GM12864 (cell line): ENCODE data around the gene PSMC1.
A peak's percentile ranks its signal among the peaks of the same experiment; 100 is the strongest.
"Not testable (repeated sequence)": the region's sequence is repeated elsewhere in the genome, so short reads cannot be mapped to it uniquely, and the experiment has no call there.

Experiments used
- DNase-seq: peaks from one replicate; pipeline ENCODE4 v3.0.0-alpha.2; 2011; ENCODE audit warnings: low read depth
- H3K4me3 ChIP-seq: 2 replicates; pipeline ENCODE4 v1.5.1; 2011; ENCODE audit warnings: mild to moderate bottlenecking, low read depth, low read length, control low read depth
- TF ChIP-seq, protein P1 (sequence below): IDR thresholded peaks from 2 replicates; pipeline ENCODE4 v1.5.1; 2011; ENCODE audit warnings: low read depth, mild to moderate bottlenecking, moderate library complexity, low read length, control low read depth, inconsistent platforms; ENCODE audit errors: missing control alignments

Gene PSMC1

DNA sequence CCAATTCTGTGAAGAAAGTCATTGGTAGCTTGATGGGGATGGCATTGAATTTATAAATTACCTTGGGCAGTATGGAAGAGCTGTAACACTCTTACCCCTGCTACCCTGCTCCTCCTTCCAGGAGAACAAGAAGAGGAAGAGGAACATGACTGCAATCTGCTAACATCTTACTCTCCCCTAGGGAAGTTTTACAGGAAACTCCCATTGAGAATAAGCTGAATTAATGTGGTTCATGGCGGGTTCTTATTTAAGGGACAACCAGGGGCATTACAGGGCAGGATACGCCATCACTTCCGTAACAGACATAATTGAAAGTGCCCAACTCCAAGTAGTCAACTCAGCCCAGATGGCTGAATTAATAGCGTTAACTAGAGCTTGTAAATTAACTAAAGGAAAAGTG lies 9.4 kb upstream of the PSMC1 start:
- no peak for DNase-seq
- H3K4me3 ChIP-seq = no peak overlapping the region
- TF ChIP-seq, protein P1, sequence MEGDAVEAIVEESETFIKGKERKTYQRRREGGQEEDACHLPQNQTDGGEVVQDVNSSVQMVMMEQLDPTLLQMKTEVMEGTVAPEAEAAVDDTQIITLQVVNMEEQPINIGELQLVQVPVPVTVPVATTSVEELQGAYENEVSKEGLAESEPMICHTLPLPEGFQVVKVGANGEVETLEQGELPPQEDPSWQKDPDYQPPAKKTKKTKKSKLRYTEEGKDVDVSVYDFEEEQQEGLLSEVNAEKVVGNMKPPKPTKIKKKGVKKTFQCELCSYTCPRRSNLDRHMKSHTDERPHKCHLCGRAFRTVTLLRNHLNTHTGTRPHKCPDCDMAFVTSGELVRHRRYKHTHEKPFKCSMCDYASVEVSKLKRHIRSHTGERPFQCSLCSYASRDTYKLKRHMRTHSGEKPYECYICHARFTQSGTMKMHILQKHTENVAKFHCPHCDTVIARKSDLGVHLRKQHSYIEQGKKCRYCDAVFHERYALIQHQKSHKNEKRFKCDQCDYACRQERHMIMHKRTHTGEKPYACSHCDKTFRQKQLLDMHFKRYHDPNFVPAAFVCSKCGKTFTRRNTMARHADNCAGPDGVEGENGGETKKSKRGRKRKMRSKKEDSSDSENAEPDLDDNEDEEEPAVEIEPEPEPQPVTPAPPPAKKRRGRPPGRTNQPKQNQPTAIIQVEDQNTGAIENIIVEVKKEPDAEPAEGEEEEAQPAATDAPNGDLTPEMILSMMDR = no peak

DNA sequence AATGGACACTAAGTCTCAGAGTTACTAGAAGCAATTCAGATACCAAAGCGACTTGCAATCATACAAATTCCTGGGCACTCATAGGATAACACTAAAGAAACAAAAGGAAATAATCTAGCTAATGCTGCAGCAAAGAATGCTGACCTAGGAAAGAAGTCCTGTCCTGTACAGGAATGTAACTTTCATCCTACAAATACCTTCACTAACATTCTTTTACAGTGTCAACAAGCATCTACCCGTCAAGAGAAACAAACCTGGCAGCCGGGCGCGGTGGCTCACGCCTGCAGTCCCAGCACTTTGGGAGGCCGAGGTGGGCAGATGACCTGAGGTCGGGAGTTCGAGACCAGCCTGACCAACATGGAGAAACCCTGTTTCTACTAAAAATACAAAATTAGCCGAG lies 8.9 kb upstream of the PSMC1 start:
- DNase-seq, H3K4me3 ChIP-seq: not testable (repeated sequence)

DNA sequence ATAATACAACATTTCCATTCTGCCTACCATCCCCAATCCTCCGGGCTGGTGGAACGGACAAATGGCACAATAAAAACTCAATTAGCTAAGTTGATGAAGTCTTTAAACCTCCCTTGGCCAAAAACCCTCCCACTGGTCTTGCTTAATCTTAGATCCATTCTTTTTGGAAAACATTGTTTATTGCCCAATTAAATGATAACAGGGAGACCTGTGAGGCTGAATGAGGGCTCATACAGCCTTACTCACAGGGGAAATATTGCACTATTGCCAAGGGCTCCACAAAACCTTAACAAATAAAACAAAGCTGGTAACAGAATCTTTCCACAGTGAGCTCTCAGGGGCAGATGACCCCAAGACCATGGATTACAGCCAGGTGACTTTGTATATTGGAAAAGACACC lies 7.8 kb upstream of the PSMC1 start:
- no peak for DNase-seq
- no peak overlapping the region for H3K4me3 ChIP-seq
- TF ChIP-seq, protein P1 = no peak

DNA sequence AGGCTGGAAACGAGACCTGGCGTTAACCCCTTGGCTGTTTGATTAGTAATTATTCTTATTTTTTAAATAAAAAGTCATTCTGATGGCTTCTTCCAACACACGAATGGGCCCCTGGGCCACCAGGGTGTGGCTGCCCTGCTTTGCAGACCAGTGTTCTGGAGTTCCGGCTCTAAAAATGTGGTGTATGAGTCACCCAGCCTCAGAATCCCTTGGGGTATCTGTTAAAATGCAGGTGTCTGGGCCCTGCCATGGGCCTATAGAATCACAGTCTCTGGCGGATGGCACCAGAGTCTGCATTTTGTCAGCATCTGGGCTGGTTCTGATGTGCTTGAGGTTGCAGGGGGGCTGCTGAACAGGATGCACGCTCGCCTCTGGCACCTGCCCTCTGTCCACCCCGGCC lies 2.5 kb upstream of the PSMC1 start:
- no peak overlapping the region for H3K4me3 ChIP-seq
- DNase-seq = no peak
- TF ChIP-seq, protein P1 = no peak

DNA sequence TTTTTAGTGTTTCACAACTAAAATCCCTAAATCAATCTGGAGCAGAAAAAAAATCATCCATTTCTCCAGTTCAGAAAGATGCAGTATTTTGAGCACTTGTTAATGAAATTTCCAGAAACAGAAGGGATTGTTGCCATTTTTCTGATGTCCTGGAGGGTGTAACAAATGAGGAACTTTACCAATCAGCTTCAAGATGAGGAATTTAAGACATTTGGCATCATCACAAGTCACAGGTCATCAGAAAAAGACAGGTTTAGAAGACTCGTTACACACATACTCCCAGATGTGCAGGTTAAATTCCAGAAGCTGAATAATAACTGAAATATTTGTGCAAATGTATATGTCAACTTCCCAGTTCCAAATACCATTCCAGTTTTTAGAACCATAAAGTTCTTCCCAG lies 482 bp upstream of the PSMC1 start:
- H3K4me3 ChIP-seq = peak overlapping the region; percentile 83; the same call in 1 of the 2 replicates
- DNase-seq = no peak
- TF ChIP-seq, protein P1 = no peak

DNA sequence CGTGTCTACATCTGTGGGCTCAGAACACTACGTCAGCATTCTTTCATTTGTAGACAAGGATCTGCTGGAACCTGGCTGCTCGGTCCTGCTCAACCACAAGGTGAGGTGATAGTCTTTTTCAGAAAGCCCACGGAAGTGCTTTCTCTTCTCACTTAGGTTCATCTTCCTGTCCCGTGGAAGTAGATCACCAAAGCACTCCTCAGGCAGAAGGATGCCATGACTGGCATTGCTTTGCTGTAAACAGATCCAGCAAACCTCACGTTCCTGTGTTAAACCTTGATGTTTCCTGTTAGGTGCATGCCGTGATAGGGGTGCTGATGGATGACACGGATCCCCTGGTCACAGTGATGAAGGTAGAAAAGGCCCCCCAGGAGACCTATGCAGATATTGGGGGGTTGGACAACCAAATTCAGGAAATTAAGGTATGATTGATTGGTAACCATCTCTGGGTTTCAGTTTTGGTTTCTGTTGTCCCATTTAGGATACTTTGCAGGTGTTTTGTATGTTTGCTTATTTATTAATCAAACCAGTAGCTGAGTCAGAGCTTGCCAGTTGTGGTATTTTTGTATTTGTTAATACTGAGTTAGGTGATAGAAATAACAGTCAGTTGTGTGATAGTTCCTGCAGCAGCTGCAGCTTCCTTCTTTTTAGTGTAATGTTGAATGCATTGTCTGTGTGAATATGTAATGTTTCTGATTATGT lies 7.5 kb downstream of the PSMC1 start:
- H3K4me3 ChIP-seq = no peak overlapping the region
- TF ChIP-seq, protein P1 = no peak
- no peak for DNase-seq

DNA sequence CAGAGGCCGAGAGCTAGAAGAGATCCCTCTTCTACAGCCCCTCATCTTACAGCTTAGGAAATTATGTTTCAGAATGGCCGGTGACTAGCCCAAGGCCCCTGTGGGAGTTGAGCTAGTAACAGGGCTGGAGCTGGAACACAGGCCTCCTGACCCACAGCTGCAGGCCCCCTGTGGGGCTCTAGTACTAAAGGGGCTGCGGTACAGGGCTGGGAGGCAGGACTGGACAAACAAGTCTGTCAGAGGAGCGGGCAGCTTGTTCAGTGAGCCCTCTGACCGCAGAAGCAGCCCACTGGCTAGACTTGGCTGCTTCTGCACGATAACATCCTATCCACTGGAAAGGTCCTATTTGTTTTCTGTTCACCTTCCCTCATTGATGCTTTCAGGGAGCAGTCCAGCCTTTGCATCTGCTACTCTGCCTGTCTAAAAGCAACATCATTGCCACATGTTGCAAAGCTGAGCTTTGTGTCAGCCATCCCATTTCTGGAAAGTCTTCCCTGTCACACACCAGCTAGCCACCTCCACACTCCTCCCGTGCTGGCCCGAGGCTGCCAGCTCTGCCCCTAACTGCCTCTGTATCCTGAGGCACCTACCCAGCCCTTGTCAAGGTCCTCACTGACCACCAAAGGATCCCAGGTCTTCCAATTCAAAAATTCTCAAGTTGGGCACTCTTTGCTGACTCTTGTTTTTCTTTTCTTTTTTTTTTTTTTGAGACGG lies 10.2 kb downstream of the PSMC1 start:
- TF ChIP-seq, protein P1 = no peak
- no peak overlapping the region for H3K4me3 ChIP-seq
- no peak for DNase-seq
